ENCODE measurements around the gene DHX35. TPM values are rescaled to one million over a fixed set of nuclear protein-coding genes. Genes with fewer than 3 reads are reported as not detected.
"Not testable (repeated sequence)": the region's sequence is repeated elsewhere in the genome, so short reads cannot be mapped to it uniquely, and the experiment has no call there.

DHX35 gene
- total and polyA plus RNA-seq, 12 donors, result 3.2 to 12.7 (median 7.9) TPM

DNA sequence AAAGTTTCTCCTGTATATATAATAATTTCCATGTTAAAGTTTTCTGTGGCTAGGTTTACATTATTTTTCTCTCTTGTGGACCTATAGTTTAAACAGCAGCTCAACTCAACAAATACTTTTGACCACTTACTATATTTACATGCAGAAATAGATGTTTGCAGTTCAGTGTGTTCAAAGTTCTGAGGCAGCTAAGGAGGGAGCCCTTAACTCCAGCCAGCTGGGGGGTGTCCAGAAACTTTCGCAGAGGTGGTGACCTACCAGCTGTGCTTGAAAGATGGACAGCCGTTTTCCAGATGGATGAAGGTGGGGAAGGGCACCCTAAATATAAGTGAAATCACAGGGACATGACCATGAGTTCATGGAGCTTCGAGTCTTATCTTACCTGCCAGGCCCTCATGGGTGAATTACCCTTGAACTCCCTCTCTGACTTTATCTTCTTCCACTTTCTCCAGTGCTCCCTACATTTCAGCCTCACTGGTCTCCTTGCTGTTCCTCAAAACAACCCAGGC, 33.4 kb downstream of the DHX35 start:
- Histone ChIP-seq H3K27me3 (no peaks in the 10 kb centered on the region), H3K36me3 (replicated peaks in 1 of 2) (peaks cover 0 to 16% of the 10 kb centered on the region in 2 donors), H3K27ac (no peak overlapping the region), H3K9me3 (replicated peaks in 1 of 3) (no peaks in the 10 kb centered on the region), H3K4me3 (no peak overlapping the region), H3K4me1 (replicated peaks in 1 of 2) (no peaks in the 10 kb centered on the region)
- intact Hi-C loops (cut with DNase I), result no loop called here
- no peak for DNase-seq
- 67 to 79% (median 75%) methylated on average over 3 of the region's 3 CpGs for WGBS, 4 donors
- no peak for TF ChIP-seq POLR2A (IDR thresholded peaks at IDR 0.05)
- TF ChIP-seq, protein P1, sequence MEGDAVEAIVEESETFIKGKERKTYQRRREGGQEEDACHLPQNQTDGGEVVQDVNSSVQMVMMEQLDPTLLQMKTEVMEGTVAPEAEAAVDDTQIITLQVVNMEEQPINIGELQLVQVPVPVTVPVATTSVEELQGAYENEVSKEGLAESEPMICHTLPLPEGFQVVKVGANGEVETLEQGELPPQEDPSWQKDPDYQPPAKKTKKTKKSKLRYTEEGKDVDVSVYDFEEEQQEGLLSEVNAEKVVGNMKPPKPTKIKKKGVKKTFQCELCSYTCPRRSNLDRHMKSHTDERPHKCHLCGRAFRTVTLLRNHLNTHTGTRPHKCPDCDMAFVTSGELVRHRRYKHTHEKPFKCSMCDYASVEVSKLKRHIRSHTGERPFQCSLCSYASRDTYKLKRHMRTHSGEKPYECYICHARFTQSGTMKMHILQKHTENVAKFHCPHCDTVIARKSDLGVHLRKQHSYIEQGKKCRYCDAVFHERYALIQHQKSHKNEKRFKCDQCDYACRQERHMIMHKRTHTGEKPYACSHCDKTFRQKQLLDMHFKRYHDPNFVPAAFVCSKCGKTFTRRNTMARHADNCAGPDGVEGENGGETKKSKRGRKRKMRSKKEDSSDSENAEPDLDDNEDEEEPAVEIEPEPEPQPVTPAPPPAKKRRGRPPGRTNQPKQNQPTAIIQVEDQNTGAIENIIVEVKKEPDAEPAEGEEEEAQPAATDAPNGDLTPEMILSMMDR (IDR thresholded peaks at IDR 0.05), result no peak

DNA sequence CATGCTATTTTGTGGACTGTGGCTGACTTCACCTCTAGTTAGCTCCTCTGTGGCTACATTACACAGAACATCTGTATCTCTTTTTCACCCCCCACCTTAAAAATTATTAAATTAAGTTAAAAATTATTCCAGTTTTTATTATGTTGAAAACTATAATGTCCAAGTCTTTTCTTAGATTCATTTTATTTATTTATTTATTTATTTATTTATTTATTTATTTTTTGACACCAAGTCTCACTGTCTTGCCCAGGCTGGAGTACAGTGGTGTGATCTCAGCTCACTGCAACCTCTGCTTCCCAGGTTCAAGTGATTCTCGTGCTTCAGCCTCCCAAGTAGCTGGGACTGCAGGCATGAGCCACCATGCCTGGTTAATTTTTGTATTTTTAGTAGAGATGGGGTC, 34.7 kb downstream of the DHX35 start:
- peaks cover 0 to 24% of the 10 kb centered on the region in 2 donors for H3K36me3 ChIP-seq (replicated peaks in 1 of 2)
- H3K4me3 ChIP-seq; H3K27me3 ChIP-seq; H3K4me1 ChIP-seq (replicated peaks in 1 of 2); H3K9me3 ChIP-seq (replicated peaks in 1 of 3); H3K27ac ChIP-seq; DNase-seq; intact Hi-C loops (cut with DNase I): not testable (repeated sequence)
- WGBS, 4 donors, result 91 to 100% (median 96%) methylated on average over 1 of the region's 1 CpG

GRCh38 chr20:38997622-38998021, 35.5 kb downstream of the DHX35 start:
- Histone ChIP-seq H3K27ac (no peak overlapping the region), H3K9me3 (replicated peaks in 1 of 3) (no peaks in the 10 kb centered on the region), H3K27me3 (no peaks in the 10 kb centered on the region), H3K36me3 (replicated peaks in 1 of 2) (peaks cover 0 to 31% of the 10 kb centered on the region in 2 donors), H3K4me1 (replicated peaks in 1 of 2) (no peaks in the 10 kb centered on the region), H3K4me3 (no peak overlapping the region)
- 87 to 90% (median 88%) methylated on average over 7 to 8 of the region's 8 CpGs for WGBS, 4 donors
- TF ChIP-seq, protein P1 (IDR thresholded peaks at IDR 0.05), result no peak
- TF ChIP-seq POLR2A (IDR thresholded peaks at IDR 0.05), result no peak
- DNase-seq, result no peak
- intact Hi-C loops (cut with DNase I), result no loop called here

- intact Hi-C loops (cut with DNase I), result no loop called here
- Histone ChIP-seq H3K27me3 (no peaks in the 10 kb centered on the region), H3K4me3 (no peak overlapping the region), H3K4me1 (replicated peaks in 1 of 2) (no peaks in the 10 kb centered on the region), H3K27ac (no peak overlapping the region), H3K36me3 (replicated peaks in 1 of 2) (peaks cover 0 to 44% of the 10 kb centered on the region in 2 donors), H3K9me3 (replicated peaks in 1 of 3) (no peaks in the 10 kb centered on the region)
- no peak for DNase-seq
- TF ChIP-seq, protein P1 (IDR thresholded peaks at IDR 0.05), result no peak
- no peak for TF ChIP-seq POLR2A (IDR thresholded peaks at IDR 0.05)
- 94 to 96% (median 95%) methylated on average over 3 of the region's 3 CpGs for WGBS, 4 donors
These were observed 37.1 kb downstream of the DHX35 start for GRCh38 chr20:38999217-38999616.
